T follicular helper cell (primary cell): Measurements from ENCODE around the gene SIAH3.
"Not testable (repeated sequence)": the region's sequence is repeated elsewhere in the genome, so short reads cannot be mapped to it uniquely, and the experiment has no call there.

Experiments used
- DNase-seq: peaks from one replicate; pipeline ENCODE4 v3.0.0-alpha.2; 2020; ENCODE audit warnings: low read depth

SIAH3 gene

GRCh38 chr13:45782327-45783045, 69.1 kb downstream of the SIAH3 start:
- no peak for DNase-seq

- DNase-seq: no peak
Observed at GRCh38 chr13:45781553-45782326, 69.8 kb downstream of the SIAH3 start.

- no peak for DNase-seq
Observed at GRCh38 chr13:45779901-45780300, 71.7 kb downstream of the SIAH3 start.

- no peak for DNase-seq
Observed at GRCh38 chr13:45778882-45779281, 72.7 kb downstream of the SIAH3 start.

- no peak for DNase-seq
Observed at GRCh38 chr13:45776748-45777147, 74.8 kb downstream of the SIAH3 start.

- no peak for DNase-seq
Observed at GRCh38 chr13:45775401-45775963, 76.1 kb downstream of the SIAH3 start.

- no peak for DNase-seq
Observed at GRCh38 chr13:45773944-45774343, 77.6 kb downstream of the SIAH3 start.

- DNase-seq: no peak
Observed at GRCh38 chr13:45773236-45773635, 78.3 kb downstream of the SIAH3 start.

GRCh38 chr13:45770886-45771285, 80.7 kb downstream of the SIAH3 start:
- DNase-seq: no peak

- no peak for DNase-seq
Observed at GRCh38 chr13:45768656-45769479, 82.7 kb downstream of the SIAH3 start.

GRCh38 chr13:45765464-45765863, 86.1 kb downstream of the SIAH3 start:
- DNase-seq: no peak

- DNase-seq: no peak
Observed at GRCh38 chr13:45763419-45763818, 88.1 kb downstream of the SIAH3 start.

GRCh38 chr13:45757589-45757988, 94.0 kb downstream of the SIAH3 start:
- DNase-seq: not testable (repeated sequence)

GRCh38 chr13:45756498-45756897, 95.1 kb downstream of the SIAH3 start:
- DNase-seq: not testable (repeated sequence)

- DNase-seq: no peak
Observed at GRCh38 chr13:45752510-45752909, 99.0 kb downstream of the SIAH3 start.

GRCh38 chr13:45751885-45752284, 99.7 kb downstream of the SIAH3 start:
- DNase-seq: no peak

GRCh38 chr13:45750566-45750965, 101.0 kb downstream of the SIAH3 start:
- no peak for DNase-seq

- DNase-seq: no peak
Observed at GRCh38 chr13:45748941-45749759, 102.4 kb downstream of the SIAH3 start.

- no peak for DNase-seq
Observed at GRCh38 chr13:45747071-45747470, 104.5 kb downstream of the SIAH3 start.

- no peak for DNase-seq
Observed at GRCh38 chr13:45744979-45745378, 106.6 kb downstream of the SIAH3 start.

- no peak for DNase-seq
Observed at GRCh38 chr13:45742985-45743384, 108.6 kb downstream of the SIAH3 start.
